Upper lobe of left lung (tissue), 6 donors: ENCODE results near the gene SIX5. TPM values are rescaled to one million over a fixed set of nuclear protein-coding genes. Genes with fewer than 3 reads are reported as not detected.

Source experiments
- ATAC-seq, 2 donors: fragments of 200-7000 bp; cut with Tn5 transposase; one replicate each; pipeline ENCODE4 v1.9.1; 2022; ENCODE audit warnings: mild to moderate bottlenecking in 2 of 2, moderate library complexity in 2 of 2; ENCODE audit not compliant: low FRiP score in 2 of 2
- DNase-seq, 2 donors: peaks; one replicate each; pipeline ENCODE4 v3.0.0-alpha.2; 2019 to 2020
- H3K27ac ChIP-seq, 4 donors: fragments of 200-600 bp; sonication (generic); one replicate each; pipeline ENCODE4 v1.5.1; 2016 to 2019
- H3K27me3 ChIP-seq, 4 donors: fragments of 200-600 bp; sonication (generic); one replicate each; pipeline ENCODE4 v1.5.1; 2017 to 2019
- H3K36me3 ChIP-seq, 4 donors: fragments of 200-600 bp; sonication (generic); one replicate each; pipeline ENCODE4 v1.5.1; 2016 to 2019
- H3K4me1 ChIP-seq, 4 donors: fragments of 200-600 bp; sonication (generic); one replicate each; pipeline ENCODE4 v1.5.1; 2018 to 2019
- H3K4me3 ChIP-seq, 4 donors: fragments of 200-600 bp; sonication (generic); one replicate each; pipeline ENCODE4 v1.5.1; 2017 to 2019; ENCODE audit warnings: mild to moderate bottlenecking in 2 of 4, moderate library complexity in 1 of 4
- H3K9me3 ChIP-seq, 4 donors: fragments of 200-600 bp; sonication (generic); one replicate each; pipeline ENCODE4 v1.5.1; 2018 to 2019
- EP300 ChIP-seq, 4 donors: sonication (generic); formaldehyde crosslinking; IDR thresholded peaks; one replicate each; pipeline ENCODE4 v1.5.1; 2017; ENCODE audit warnings: antibody characterized with exemption in 4 of 4, control low read depth in 2 of 4
- POLR2A ChIP-seq, 4 donors: fragments of 450-650 bp; IDR thresholded peaks; one replicate each; pipeline ENCODE4 v1.5.1; 2016 to 2017; ENCODE audit warnings: antibody characterized with exemption in 4 of 4, mild to moderate bottlenecking in 2 of 4
- POLR2AphosphoS5 ChIP-seq, 2 donors: sonication (generic); formaldehyde crosslinking; IDR thresholded peaks; one replicate each; pipeline ENCODE4 v1.5.1; 2017; ENCODE audit warnings: antibody characterized with exemption in 2 of 2
- WGBS, 2 donors: methylation state at CpG; one replicate each; pipeline ENCODE4 v1.1.5; 2017 to 2018; 5-methylcytosine and 5-hydroxymethylcytosine counted together
- total RNA-seq, 6 donors: library from RNA; depleted of rRNA in 4 of 6; stranded (reverse); fragments of >200 nt in 4 of 6; gene quantifications; one replicate each; pipeline versions ENCODE4 v1.1.0 to v1.2.1, GENCODE V29; 2016 to 2021
- TF ChIP-seq, protein P1 (sequence below), 6 experiments: fragments of 450-650 bp in 4 of 6; fragments of 200-600 bp in 2 of 6; sonication (generic) in 2 of 6; IDR thresholded peaks; one replicate each; pipeline ENCODE4 v1.5.1; 2016 to 2019; ENCODE audit warnings: antibody characterized with exemption in 6 of 6
- donor health status: DM: no; HTN: no; CAD: no; lungs with moderate emphysema.
- donor health status: DM: no; HTN: yes; CAD: no; lungs with severe emphysema.

The SIX5 gene
- total RNA-seq, 6 donors from 2014 or later = 6.2 to 36.7 (median 17.8) TPM

DNA sequence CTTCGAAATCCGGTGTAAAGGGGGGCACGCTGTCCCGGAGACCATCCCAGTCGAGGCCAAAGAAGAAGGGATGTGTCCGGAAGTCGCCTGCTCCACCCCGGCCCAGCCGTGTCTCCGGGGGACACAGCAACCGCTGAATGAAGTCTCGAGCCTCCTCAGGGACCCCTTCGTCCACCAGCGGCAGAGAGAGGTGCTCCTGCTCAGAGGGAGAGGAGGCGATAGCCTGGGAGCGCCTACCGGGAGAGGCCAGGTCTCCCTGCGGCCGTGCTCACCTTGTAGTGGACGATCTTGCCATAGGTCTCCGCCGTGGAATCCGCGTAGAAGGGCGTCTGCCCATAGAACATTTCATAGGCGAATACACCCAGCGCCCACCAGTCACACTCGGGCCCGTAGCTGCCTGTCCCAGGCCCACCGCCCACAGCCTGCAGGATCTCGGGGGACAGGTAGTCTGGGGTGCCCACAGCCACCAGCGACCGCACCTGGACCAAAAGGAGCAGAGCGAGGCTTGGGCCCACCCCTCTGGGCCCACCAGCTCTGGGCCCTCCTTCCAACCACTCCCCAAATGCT lies 8.4 kb upstream of the SIX5 start:
- H3K9me3 ChIP-seq = no peaks in the 10 kb centered on the region
- no peak overlapping the region for H3K27ac ChIP-seq
- 92 to 94% methylated on average over 17 to 34 of the region's 34 CpGs for whole genome bisulfite sequencing, 2 donors
- DNase-seq (peak in 1 of 2 donors; percentile 70), ATAC-seq (no peak)
- TF ChIP-seq POLR2AphosphoS5 (IDR thresholded peaks at IDR 0.05) (no peak), EP300 (IDR thresholded peaks at IDR 0.05) (no peak), POLR2A (IDR thresholded peaks at IDR 0.05) (no peak)
- TF ChIP-seq, protein P1, sequence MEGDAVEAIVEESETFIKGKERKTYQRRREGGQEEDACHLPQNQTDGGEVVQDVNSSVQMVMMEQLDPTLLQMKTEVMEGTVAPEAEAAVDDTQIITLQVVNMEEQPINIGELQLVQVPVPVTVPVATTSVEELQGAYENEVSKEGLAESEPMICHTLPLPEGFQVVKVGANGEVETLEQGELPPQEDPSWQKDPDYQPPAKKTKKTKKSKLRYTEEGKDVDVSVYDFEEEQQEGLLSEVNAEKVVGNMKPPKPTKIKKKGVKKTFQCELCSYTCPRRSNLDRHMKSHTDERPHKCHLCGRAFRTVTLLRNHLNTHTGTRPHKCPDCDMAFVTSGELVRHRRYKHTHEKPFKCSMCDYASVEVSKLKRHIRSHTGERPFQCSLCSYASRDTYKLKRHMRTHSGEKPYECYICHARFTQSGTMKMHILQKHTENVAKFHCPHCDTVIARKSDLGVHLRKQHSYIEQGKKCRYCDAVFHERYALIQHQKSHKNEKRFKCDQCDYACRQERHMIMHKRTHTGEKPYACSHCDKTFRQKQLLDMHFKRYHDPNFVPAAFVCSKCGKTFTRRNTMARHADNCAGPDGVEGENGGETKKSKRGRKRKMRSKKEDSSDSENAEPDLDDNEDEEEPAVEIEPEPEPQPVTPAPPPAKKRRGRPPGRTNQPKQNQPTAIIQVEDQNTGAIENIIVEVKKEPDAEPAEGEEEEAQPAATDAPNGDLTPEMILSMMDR (IDR thresholded peaks at IDR 0.05) = no peak
- peaks cover 0 to 40% (median 18%) of the 10 kb centered on the region in 4 donors for H3K36me3 ChIP-seq
- H3K4me1 ChIP-seq = peaks cover 34 to 44% (median 37%) of the 10 kb centered on the region in 4 donors
- H3K4me3 ChIP-seq = no peak overlapping the region
- H3K27me3 ChIP-seq = no peaks in the 10 kb centered on the region

DNA sequence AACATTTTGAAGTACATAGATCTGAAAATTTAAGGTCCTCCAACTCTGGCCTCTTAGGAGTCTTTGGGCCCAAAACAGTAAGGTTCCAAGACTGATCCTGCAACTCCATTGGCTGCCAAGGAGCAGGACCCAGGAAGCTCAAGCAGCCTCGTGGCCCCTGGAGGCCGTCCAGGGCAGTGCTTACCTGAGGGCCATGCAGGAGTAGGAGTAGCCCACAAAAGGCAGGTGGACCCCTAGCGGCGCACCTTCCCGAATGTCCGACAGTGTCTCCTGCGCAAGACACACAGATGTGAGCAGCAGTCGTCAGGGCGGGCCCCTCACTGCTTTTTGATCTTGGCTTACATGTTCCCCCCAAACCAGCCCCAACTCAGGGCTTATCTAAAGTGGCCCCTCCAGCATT lies 5.7 kb upstream of the SIX5 start:
- no peak for DNase-seq
- 65 to 75% methylated on average over 7 to 9 of the region's 9 CpGs for WGBS, 2 donors

GRCh38 chr19:45773384-45773783 lies 4.3 kb upstream of the SIX5 start:
- no peaks in the 10 kb centered on the region for H3K27me3 ChIP-seq
- no peak overlapping the region for H3K4me3 ChIP-seq
- DNase-seq (no peak), ATAC-seq (no peak)
- peaks cover 9 to 31% (median 15%) of the 10 kb centered on the region in 4 donors for H3K4me1 ChIP-seq
- WGBS, 2 donors = 17 to 20% methylated on average over 2 of the region's 2 CpGs
- no peaks in the 10 kb centered on the region for H3K9me3 ChIP-seq
- peaks cover 0 to 38% (median 21%) of the 10 kb centered on the region in 4 donors for H3K36me3 ChIP-seq
- no peak for TF ChIP-seq POLR2AphosphoS5 (IDR thresholded peaks at IDR 0.05)
- TF ChIP-seq POLR2A (IDR thresholded peaks at IDR 0.05) = no peak
- TF ChIP-seq, protein P1 (IDR thresholded peaks at IDR 0.05) = no peak
- no peak overlapping the region for H3K27ac ChIP-seq

More for the DNA sequence above, 5.7 kb upstream of the SIX5 start:
- ATAC-seq = no peak
- Histone ChIP-seq H3K36me3 (peaks cover 0 to 40% (median 21%) of the 10 kb centered on the region in 4 donors), H3K27ac (no peak overlapping the region), H3K4me3 (no peak overlapping the region), H3K9me3 (no peaks in the 10 kb centered on the region), H3K4me1 (peaks cover 15 to 33% (median 25%) of the 10 kb centered on the region in 4 donors), H3K27me3 (no peaks in the 10 kb centered on the region)
- TF ChIP-seq, protein P1 (IDR thresholded peaks at IDR 0.05) = no peak
- TF ChIP-seq EP300 (IDR thresholded peaks at IDR 0.05) = no peak
- no peak for TF ChIP-seq POLR2A (IDR thresholded peaks at IDR 0.05)
- TF ChIP-seq POLR2AphosphoS5 (IDR thresholded peaks at IDR 0.05) = no peak

- no peak for ATAC-seq
- Histone ChIP-seq H3K4me3 (no peak overlapping the region), H3K27me3 (peaks cover 0 to under 1% (median 0%) of the 10 kb centered on the region in 4 donors), H3K4me1 (peaks cover 10 to 32% (median 16%) of the 10 kb centered on the region in 4 donors), H3K9me3 (no peaks in the 10 kb centered on the region), H3K36me3 (peaks cover 0 to 33% (median 20%) of the 10 kb centered on the region in 4 donors), H3K27ac (no peak overlapping the region)
- DNase-seq = no peak
- 100% methylated on average over 3 of the region's 3 CpGs; no CpG with 5 or more reads in 1 of the 2 donors for WGBS, 2 donors
- TF ChIP-seq, protein P1 (IDR thresholded peaks at IDR 0.05) = no peak
- TF ChIP-seq POLR2AphosphoS5 (IDR thresholded peaks at IDR 0.05) (no peak), EP300 (IDR thresholded peaks at IDR 0.05) (no peak), POLR2A (IDR thresholded peaks at IDR 0.05) (no peak)
These were observed 3.9 kb upstream of the SIX5 start for GRCh38 chr19:45772912-45773311.
